GM18517 (cell line): ENCODE results near the gene CACNA1S.

Source experiments
- ATAC-seq: cut with Tn5 transposase; IDR thresholded peaks from one replicate; pipeline ENCODE4 v1.9.1; 2021; ENCODE audit warnings: mild to moderate bottlenecking, moderate library complexity; ENCODE audit not compliant: unreplicated experiment

CACNA1S gene

DNA sequence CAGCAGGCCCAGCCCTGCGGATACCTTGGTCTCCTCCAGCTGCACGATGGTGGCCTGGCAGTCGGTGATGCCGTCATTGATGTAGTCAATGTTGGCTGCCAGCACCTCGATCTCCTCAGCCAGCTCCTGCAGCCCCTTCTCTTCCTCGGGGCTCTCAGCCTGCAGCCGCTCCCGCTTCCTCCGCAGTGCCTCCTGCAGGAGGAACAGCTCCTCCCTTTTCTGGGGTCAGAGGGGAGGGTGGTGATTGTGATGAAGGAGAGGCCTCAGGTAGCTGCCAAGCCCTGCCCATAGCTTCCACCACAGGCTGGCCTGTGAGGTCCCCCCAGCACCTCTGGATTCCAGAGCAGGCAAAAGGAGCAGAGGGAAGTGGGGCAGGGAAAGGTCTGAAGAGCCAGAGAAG, 122.1 kb downstream of the CACNA1S start:
- no peak for ATAC-seq
